Spleen (tissue), 11 donors: ENCODE data around the gene SLC38A11. TPM values are rescaled to one million over a fixed set of nuclear protein-coding genes. Genes with fewer than 3 reads are reported as not detected.

Experiments used
- DNase-seq: peaks from one replicate; pipeline ENCODE4 v3.0.0-alpha.2; 2020
- H3K27ac ChIP-seq, 8 donors: fragments of 200-600 bp; sonication (generic) in 7 of 8; 1 replicate in 4 of 8; 2 replicates in 4 of 8; pipeline versions ENCODE4 v1.5.0 to v1.8.0; 2016 to 2021; ENCODE audit warnings: inconsistent platforms in 4 of 8, mild to moderate bottlenecking in 4 of 8, moderate library complexity in 1 of 8
- H3K27me3 ChIP-seq, 7 donors: fragments of 200-600 bp; sonication (generic) in 6 of 7; replicated peaks in 1 of 7; 1 replicate in 4 of 7; 2 replicates in 3 of 7; pipeline versions ENCODE4 v1.5.0 to v1.8.0; 2016 to 2021; ENCODE audit warnings: inconsistent platforms in 3 of 7, mild to moderate bottlenecking in 1 of 7
- H3K36me3 ChIP-seq, 6 donors: fragments of 200-600 bp; sonication (generic) in 5 of 6; 1 replicate in 4 of 6; 2 replicates in 2 of 6; pipeline versions ENCODE4 v1.5.0 to v1.8.0; 2016 to 2021; ENCODE audit warnings: inconsistent platforms in 2 of 6
- H3K4me1 ChIP-seq, 6 donors: fragments of 200-600 bp; sonication (generic) in 5 of 6; 1 replicate in 3 of 6; 2 replicates in 3 of 6; pipeline versions ENCODE4 v1.5.0 to v1.8.0; 2016 to 2021; ENCODE audit warnings: inconsistent platforms in 3 of 6
- H3K4me3 ChIP-seq, 8 donors: fragments of 200-600 bp; sonication (generic) in 7 of 8; 1 replicate in 4 of 8; 2 replicates in 4 of 8; pipeline versions ENCODE4 v1.5.0 to v1.8.0; 2016 to 2021; ENCODE audit warnings: inconsistent platforms in 4 of 8, mild to moderate bottlenecking in 4 of 8, moderate library complexity in 2 of 8
- H3K9me3 ChIP-seq, 8 donors: fragments of 200-600 bp; sonication (generic) in 7 of 8; 1 replicate in 4 of 8; 2 replicates in 4 of 8; pipeline versions ENCODE4 v1.5.0 to v1.8.0; 2016 to 2021; ENCODE audit warnings: inconsistent platforms in 4 of 8
- POLR2A ChIP-seq, 3 donors: fragments of 450-650 bp; IDR thresholded peaks; one replicate each; pipeline ENCODE4 v1.5.1; 2017; ENCODE audit warnings: antibody characterized with exemption in 3 of 3, mild to moderate bottlenecking in 1 of 3
- POLR2AphosphoS5 ChIP-seq, 3 donors: sonication (generic); formaldehyde crosslinking; IDR thresholded peaks; one replicate each; pipeline ENCODE4 v1.5.1; 2017; ENCODE audit warnings: antibody characterized with exemption in 3 of 3
- WGBS, 5 donors: extraction: QIAGEN DNeasy Blood & Tissue Kit in 3 of 5; methylation state at CpG; one replicate each; pipeline versions ENCODE4 v1.1.5 to v1.1.7; 2013 to 2018; 5-methylcytosine and 5-hydroxymethylcytosine counted together
- intact Hi-C: fragments of 100-400 bp; cut with DNase I; formaldehyde crosslinking; loops from one replicate; pipeline ENCODE4 v1.15.0; 2023; ENCODE audit warnings: low total_unique reads
- polyA plus RNA-seq, 3 donors: library from polyadenylated mRNA; stranded (reverse); fragments of 200-250 nt; gene quantifications; one replicate each; pipeline ENCODE4 v1.2.1, GENCODE V29; 2013
- total RNA-seq, 7 donors: library from RNA; depleted of rRNA in 3 of 7; stranded (reverse); fragments of >200 nt in 3 of 7; fragmentation: NEBNext Ultra II Directional in 4 of 7; extraction: Animal tissue kit (Norgen Biotek cat#: 25700) in 4 of 7; gene quantifications; one replicate each; pipeline versions ENCODE4 v1.1.0 to v1.2.1, GENCODE V29; 2016 to 2021
- TF ChIP-seq, protein P1 (sequence below), 11 experiments: fragments of 200-600 bp in 7 of 11; fragments of 450-650 bp in 4 of 11; sonication (generic) in 4 of 11; IDR thresholded peaks in 8 of 11; conservative IDR thresholded peaks in 3 of 11; 1 replicate in 7 of 11; 2 replicates in 4 of 11; pipeline versions ENCODE4 v1.4.0 to v1.8.0; 2016 to 2021; ENCODE audit warnings: antibody characterized with exemption in 11 of 11, inconsistent platforms in 4 of 11, mild to moderate bottlenecking in 1 of 11
- donor health status: healthy with polysubstance abuse.
- donor health status: DM: no; HTN: no; CAD: no; lungs with moderate emphysema.
- donor health status: DM: no; HTN: no; CAD: no.
- donor health status: Bipolar disorder and iron deficiency.
- donor health status: healthy.
- donor health status: DM: no; HTN: no; CAD: no.
- donor health status: DM: yes; HTN: yes; CAD: no.

The SLC38A11 gene
- total and polyA plus RNA-seq, 10 donors, result 5.8 to 48.6 (median 24.5) TPM

- H3K9me3 ChIP-seq, result no peaks in the 10 kb centered on the region
- TF ChIP-seq POLR2AphosphoS5 (IDR thresholded peaks at IDR 0.05) (no peak), POLR2A (IDR thresholded peaks at IDR 0.05) (no peak)
- TF ChIP-seq, protein P1, sequence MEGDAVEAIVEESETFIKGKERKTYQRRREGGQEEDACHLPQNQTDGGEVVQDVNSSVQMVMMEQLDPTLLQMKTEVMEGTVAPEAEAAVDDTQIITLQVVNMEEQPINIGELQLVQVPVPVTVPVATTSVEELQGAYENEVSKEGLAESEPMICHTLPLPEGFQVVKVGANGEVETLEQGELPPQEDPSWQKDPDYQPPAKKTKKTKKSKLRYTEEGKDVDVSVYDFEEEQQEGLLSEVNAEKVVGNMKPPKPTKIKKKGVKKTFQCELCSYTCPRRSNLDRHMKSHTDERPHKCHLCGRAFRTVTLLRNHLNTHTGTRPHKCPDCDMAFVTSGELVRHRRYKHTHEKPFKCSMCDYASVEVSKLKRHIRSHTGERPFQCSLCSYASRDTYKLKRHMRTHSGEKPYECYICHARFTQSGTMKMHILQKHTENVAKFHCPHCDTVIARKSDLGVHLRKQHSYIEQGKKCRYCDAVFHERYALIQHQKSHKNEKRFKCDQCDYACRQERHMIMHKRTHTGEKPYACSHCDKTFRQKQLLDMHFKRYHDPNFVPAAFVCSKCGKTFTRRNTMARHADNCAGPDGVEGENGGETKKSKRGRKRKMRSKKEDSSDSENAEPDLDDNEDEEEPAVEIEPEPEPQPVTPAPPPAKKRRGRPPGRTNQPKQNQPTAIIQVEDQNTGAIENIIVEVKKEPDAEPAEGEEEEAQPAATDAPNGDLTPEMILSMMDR (IDR thresholded peaks at IDR 0.05 in 8 of 11, conservative IDR thresholded peaks at IDR 0.05 in 3 of 11), result no peak
- peaks cover 0 to 13% (median 7%) of the 10 kb centered on the region in 6 donors for H3K4me1 ChIP-seq
- no peaks in the 10 kb centered on the region for H3K36me3 ChIP-seq
- DNase-seq, result no peak
- H3K27me3 ChIP-seq, result peaks cover 0 to 5% (median 0%) of the 10 kb centered on the region in 7 donors
- H3K4me3 ChIP-seq, result no peak overlapping the region
- intact Hi-C loops, result no loop called here
- no peak overlapping the region for H3K27ac ChIP-seq
- 59 to 75% (median 69%) methylated on average over 2 of the region's 2 CpGs for WGBS, 5 donors
Observed at GRCh38 chr2:164960159-164960558, 4.8 kb upstream of the SLC38A11 start.

DNA sequence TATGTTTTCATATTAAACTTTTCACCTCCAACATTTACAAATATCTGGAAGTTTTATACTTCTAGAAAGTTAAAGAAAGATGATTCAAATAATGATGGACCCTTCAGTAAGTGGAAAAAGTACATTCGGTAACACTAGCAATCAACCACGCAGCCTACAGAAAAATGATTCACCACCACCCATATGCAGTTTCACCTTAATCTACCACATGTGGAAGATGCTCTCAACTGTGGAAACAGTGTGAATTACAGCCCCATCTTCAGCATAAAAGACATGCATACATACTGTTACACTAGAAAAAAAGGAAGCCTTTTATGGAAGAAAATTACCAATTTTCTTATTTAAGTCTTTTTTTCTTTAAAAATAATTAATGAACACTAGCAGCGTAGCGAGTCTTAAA lies 1.1 kb downstream of the SLC38A11 start:
- no peaks in the 10 kb centered on the region for H3K9me3 ChIP-seq
- H3K4me3 ChIP-seq, result peak overlapping the region in 3 of 8 donors; percentile 21 to 61 (median 24)
- peaks cover 0 to 11% (median 0%) of the 10 kb centered on the region in 7 donors for H3K27me3 ChIP-seq
- WGBS, 5 donors, result 81 to 87% (median 83%) methylated on average over 4 of the region's 4 CpGs
- peaks cover 0 to 8% (median 3%) of the 10 kb centered on the region in 6 donors for H3K4me1 ChIP-seq
- TF ChIP-seq POLR2A (IDR thresholded peaks at IDR 0.05) (no peak), POLR2AphosphoS5 (IDR thresholded peaks at IDR 0.05) (no peak)
- TF ChIP-seq, protein P1 (IDR thresholded peaks at IDR 0.05 in 8 of 11, conservative IDR thresholded peaks at IDR 0.05 in 3 of 11), result no peak
- peak overlapping the region in 4 of 8 donors; percentile 42 to 61 (median 58) for H3K27ac ChIP-seq
- intact Hi-C loops, result no loop called here
- no peaks in the 10 kb centered on the region for H3K36me3 ChIP-seq
- DNase-seq, result no peak

DNA sequence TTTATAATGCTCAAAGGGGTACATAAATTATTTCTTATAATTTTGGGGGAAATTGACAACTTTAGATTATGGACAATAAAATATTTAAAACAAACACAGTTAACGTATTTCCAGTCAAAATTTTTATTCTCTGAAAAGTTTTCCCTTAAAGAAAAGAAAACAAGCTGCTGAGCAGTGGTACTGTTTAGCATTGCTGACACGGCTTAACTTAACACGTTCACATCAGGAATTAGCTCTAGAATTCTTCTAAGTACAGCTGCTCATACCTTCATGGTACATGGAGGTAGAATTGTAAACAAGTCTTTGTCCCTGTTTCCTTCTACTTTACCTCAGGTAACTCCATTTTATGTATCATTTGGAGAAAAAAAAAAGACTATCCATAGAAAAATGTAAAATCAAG lies 2.0 kb downstream of the SLC38A11 start:
- H3K4me1 ChIP-seq, result peaks cover 0 to 16% (median 6%) of the 10 kb centered on the region in 6 donors
- peak overlapping the region in 3 of 8 donors; percentile 0 to 42 (median 10) for H3K27ac ChIP-seq
- no peak for TF ChIP-seq POLR2AphosphoS5 (IDR thresholded peaks at IDR 0.05)
- TF ChIP-seq POLR2A (IDR thresholded peaks at IDR 0.05), result no peak
- TF ChIP-seq, protein P1 (IDR thresholded peaks at IDR 0.05 in 8 of 11, conservative IDR thresholded peaks at IDR 0.05 in 3 of 11), result no peak
- intact Hi-C loops, result no loop called here
- no peak overlapping the region for H3K4me3 ChIP-seq
- no peaks in the 10 kb centered on the region for H3K36me3 ChIP-seq
- H3K27me3 ChIP-seq, result peaks cover 0 to 11% (median 0%) of the 10 kb centered on the region in 7 donors
- H3K9me3 ChIP-seq, result no peaks in the 10 kb centered on the region
- WGBS, 5 donors, result 64 to 83% (median 70%) methylated on average over 3 of the region's 3 CpGs
- no peak for DNase-seq

DNA sequence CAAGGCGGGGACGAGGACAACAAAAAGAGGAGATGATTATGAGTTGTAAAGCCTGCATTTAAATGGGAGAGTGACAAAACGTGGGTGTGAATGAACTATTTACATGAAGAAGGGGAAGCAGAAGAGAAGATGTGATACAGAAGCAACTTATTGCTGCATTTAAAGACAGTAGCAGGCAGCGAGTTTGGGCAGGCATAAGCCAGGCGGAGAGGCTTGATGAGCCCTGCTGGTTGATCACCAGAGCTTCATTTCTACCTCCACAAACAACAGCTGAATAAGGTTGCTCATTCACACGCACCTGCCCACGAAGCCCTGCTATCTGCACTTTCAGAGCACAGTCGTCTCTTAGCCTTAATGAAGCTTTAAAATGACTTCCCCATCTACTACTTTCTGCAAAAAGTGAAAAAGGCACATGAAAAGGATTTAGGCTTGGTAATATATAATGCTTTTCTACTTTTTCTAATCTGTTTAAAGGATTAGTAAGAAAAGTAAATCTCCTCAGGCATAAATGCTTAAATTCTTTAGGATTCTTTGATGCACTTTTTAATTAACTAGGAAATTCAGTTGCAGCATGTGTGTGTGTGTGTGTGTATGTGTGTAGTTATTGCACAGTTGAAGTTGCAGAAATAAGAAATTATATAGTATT lies 3.1 kb downstream of the SLC38A11 start:
- H3K4me3 ChIP-seq, result no peak overlapping the region
- no peaks in the 10 kb centered on the region for H3K9me3 ChIP-seq
- intact Hi-C loops, result no loop called here
- peak overlapping the region in 2 of 8 donors; percentile 26 to 36 for H3K27ac ChIP-seq
- 66 to 77% (median 76%) methylated on average over 8 of the region's 8 CpGs for WGBS, 5 donors
- H3K4me1 ChIP-seq, result peaks cover 0 to 18% (median 7%) of the 10 kb centered on the region in 6 donors
- DNase-seq, result peak; percentile 57
- no peak for TF ChIP-seq POLR2AphosphoS5 (IDR thresholded peaks at IDR 0.05)
- TF ChIP-seq, protein P1 (IDR thresholded peaks at IDR 0.05 in 8 of 11, conservative IDR thresholded peaks at IDR 0.05 in 3 of 11), result no peak
- no peak for TF ChIP-seq POLR2A (IDR thresholded peaks at IDR 0.05)
- no peaks in the 10 kb centered on the region for H3K36me3 ChIP-seq
- peaks cover 0 to 11% (median 0%) of the 10 kb centered on the region in 7 donors for H3K27me3 ChIP-seq
